Measurements from ENCODE around the gene LRRN3.

LRRN3 gene

DNA sequence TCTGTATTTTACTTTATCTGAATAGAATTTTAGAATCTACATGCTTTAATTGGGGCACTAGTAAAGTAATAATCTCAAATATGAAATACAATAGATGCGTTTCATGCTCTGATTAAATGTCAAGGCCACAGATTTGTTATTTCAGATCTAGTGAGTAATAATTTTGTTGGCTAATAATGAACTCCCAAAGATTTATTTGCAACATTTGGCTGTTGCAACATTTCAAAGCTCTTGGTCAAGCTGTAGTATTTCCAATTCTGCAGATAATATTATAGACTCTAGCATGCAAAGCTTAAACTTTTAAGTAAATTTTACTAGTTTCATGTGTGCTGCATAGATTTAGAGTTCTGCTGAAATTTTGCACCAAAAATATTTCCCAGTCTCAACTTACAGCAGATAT, 16.7 kb downstream of the LRRN3 start:
- no peak for DNase-seq (ENCODE audit: low read depth)

DNA sequence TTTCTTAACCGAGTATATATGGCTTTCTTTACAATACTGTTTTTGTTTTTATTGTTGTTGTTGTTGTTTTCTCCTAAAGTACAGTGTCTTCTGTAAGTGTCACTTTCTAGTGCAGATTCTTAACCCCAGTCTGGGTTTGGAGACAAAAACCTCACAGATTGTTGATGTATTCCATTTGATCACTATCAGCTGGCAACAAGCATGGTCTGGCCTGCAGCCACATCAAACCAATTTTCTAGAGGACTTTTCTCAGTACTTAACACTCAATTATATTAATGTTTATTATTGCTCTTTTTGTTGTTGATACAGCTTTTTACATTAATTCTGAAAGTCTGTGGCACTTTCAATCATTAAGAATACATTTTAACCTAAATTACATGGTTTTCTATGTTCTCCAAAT, 17.1 kb downstream of the LRRN3 start:
- DNase-seq (ENCODE audit: low read depth): no peak

DNA sequence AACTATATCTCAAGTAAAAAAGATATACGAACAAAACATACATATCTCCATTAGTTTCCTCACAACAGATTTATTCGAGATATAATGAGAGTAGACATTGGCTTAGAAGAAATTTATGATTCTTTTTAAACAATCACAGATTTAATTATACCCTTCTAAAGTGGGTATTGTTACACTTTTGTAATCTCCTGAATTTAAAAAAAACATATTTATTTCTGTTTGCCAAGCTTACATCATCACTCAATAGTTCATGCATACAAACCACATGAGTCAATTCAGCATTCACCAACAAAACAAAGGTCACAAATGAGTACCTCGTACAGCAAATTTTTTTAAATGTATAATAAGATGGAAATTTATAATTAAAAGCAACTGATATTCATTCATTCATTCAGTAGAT, 17.6 kb downstream of the LRRN3 start:
- no peak for DNase-seq (ENCODE audit: low read depth)

DNA sequence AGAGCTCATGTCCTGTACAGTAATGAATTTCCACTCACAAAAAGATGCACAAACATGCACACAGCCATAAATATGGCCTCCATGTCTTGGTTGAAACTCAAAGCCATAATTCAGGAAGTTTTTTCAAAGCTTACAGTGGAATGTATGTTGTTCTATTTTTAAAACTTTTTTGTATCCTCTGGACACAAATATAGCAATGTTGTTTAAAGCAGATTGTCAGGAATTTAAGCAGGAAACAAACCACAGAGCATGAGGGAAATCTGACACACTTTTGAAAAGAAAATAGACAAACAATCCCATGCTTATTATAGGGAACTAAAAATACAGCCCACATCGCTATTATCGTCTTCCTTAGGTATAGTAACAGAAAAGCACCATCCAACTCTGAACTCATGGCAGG, 21.5 kb downstream of the LRRN3 start:
- no peak for DNase-seq (ENCODE audit: low read depth)

DNA sequence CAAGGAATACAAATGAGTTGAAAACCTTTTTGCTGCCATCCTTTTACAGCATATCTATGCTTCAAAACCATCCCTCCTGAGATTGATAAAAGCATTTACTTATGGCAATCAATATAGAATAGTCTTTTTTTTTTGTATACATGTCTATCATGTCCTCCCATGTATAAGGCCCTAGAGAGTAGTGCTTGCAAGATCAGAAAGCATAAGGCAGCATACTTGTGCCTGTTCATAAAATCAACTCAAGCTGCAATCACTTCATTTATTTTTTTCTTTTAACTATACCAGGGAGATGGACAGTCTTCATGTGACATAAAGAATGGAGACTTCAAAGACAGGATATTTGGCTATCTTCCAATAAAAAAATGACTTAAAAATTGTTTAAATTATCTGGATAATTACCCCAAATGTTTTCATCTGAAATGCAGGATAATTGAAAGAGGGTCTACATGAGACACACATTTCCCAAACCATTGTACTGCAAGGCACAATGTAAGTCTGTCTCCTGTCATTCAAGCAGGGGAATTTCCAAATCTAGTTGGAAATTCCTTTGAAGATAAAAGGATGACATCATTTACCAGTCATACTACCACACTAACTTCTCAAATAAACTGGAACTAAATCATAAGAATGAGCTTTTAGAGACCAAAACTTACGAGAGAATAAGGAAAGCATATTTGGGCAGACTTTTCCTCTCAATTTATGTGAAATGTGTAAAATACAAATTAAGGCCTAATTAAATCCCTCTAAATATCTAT, 22.5 kb downstream of the LRRN3 start:
- DNase-seq (ENCODE audit: low read depth): no peak

DNA sequence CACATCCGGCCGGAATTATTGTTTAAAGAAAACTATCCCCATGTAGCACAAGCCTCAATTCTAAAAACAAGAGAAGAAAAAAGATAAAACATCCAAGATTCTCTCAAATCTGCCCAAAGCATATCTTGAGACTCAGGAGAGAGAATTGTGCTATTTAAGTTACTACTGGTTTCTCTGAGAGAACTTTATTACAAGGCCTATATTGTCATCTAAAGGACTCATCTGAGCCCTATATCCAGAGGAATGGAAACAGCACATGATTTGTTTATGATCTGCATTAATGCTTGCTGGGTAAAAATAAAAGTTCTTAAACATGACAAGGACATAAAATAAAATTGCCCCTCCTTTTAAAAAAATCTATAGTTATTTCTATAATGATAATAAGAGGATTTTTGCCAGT, 25.0 kb downstream of the LRRN3 start:
- no peak for DNase-seq (ENCODE audit: low read depth)

DNA sequence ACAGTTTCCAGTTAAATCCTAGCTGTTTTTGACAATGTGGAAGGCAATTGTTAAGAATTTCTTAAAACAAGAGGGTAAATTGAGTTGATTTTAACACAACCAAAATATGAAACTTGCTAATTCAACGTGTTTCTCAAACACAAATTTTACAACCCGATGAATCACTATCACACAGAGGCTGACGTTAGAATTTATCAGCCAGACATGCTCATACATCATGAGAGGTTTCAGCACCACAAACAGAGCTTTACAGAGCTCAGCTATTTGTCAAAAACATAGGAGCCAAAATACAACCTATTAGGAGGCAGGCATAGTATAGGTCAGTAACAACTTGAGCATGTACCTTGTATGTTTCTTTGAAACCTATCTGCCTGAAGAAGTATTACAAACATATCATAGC, 36.1 kb downstream of the LRRN3 start:
- DNase-seq (ENCODE audit: low read depth): no peak

DNA sequence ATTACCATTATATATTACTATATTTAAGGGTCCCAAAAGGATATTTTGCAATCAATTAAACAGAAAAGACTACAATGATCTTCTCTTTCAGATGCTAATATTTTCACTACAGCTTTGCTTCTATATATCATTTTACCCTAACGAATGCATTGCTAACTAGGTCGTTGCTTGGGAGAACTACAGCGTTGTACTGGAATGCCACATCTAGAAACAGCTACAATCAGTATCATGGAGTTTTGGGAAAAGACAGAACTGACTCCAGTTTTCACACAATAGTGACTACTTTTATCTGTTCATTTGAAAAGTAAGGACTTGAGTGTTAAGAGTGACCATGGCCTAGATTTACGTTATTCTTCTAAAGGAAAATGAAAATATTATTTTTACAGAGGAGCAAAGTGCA, 38.5 kb downstream of the LRRN3 start:
- DNase-seq (ENCODE audit: low read depth): no peak

DNA sequence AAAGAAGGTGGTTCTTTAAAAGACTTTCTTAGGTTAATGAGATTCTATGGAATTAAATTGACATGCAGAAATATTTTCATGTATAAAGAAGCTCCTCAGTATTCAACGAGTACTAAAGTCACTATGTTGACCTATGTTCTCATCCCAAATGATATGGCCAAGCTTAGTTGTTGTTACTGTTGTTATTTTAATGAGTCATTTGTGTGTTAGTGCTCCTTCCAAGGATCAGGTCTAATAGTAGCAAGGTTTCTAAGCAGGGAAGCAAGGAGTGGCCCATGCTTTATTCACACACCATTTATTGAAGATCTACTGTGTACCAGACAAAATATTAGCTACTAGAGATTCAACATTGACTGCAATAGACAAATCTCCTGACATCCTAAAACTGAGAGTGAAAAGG, 41.9 kb downstream of the LRRN3 start:
- DNase-seq (ENCODE audit: low read depth): no peak

DNA sequence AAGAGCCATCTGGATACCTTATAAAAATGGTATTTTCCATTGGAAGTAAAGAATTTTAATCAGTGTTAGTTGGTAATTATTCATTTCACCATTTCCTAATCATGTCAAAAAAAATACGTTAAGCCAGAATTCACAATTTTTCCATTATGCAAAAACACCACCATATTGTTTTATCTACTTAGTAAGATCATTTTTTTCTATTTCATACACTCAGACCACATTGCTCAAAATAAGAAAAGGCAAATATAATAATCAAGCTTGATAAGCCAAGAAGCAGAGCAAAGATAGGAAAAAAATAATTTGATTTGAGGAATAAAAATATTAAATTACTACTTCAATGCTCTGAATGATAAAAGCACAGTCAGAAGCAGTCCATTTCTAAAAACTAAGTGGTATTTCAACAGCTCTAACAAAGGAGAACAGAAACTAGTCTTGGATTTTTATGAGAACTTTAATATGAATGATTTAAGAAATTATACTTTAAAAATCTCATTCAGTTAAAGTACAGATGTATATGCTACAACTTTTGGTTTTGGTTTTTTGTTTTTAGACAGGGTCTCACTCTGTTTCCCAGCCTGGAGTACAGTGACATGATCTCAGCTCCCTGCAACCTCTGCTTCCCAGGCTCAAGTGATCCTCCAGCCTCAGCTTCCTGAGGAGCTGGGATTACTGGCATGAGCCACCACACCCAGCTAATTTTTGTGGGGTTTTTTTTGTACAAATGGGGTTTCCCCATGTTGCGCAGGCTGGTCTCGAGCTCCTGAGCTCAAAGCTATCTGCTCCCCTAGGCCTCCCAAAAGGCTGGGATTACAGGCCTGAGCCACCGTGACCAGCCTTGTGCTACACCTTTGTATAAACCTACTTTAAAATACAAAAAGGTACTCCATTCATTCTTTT, 46.6 kb downstream of the LRRN3 start:
- DNase-seq (ENCODE audit: low read depth): no peak

DNA sequence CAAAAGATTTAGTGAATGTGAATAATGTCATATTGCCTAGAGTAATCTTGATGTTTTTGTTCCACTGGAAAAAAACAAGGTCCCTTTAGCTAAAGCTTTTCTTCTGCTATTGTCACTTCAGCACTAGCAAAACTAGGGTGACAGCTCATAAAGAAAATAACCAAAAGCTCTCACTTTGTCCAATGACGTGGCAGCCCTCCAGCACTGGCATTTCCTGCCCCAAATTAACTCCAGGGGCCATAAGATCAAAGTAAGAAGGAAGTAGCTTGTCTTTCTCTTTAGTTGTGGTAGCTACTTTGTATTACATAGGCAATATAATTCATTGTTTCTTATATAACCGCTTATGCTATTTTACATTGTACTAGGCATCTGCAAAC, 47.3 kb downstream of the LRRN3 start:
- DNase-seq (ENCODE audit: low read depth): no peak

DNA sequence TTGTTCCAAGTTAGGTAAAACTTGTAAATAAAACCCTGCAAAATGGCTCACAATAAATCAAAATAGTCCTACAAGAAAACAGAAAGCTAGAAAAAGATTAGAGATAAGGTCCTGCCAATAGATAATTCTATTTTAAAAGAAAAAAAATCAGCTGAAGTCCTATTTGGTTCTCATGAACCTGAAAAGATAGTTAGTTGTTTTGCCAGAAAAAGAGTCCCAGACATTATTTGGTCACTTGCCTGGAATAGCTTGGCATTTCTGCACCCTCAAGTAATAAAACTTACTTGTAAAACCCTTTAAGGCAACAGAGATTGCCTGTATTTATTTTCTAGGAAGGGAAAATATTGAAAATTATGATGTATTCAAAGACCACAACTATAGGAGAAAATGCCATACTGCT, 47.7 kb downstream of the LRRN3 start:
- DNase-seq (ENCODE audit: low read depth): no peak

DNA sequence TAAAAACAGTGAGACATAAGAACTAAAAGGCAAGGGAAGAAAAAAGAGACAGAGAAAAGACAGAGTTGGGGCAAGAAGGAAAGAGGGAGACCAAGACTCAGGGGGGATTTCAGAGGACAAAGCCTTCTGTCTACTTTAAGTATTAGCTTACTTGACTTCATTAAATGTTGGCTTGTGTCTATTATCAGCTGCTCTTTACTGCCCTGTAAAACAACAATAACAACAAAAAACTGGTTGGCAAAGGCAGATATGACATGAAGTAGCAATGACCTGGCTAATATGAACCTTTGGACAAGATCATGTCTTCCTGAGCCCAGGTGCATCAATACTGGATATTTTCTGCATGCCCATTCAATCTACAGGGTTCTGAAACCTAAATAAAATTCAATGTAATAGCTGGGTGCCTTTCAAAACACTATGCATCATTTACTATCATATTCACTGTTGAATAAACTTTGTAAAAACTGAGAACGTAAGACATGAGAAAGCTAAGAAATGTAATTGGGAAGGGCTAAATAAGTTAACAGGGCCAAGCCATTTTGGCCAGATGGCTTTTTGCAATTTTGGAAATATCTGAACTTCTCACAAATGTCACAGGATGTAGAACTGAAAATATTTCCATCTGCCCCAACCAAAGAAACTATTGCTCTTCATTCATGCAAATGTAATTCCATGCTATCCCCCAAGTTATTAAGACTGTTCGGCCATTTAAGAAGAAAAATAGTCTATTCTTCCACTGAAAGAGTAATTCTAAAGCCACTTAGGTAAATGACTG, 49.4 kb downstream of the LRRN3 start:
- DNase-seq (ENCODE audit: low read depth): no peak

DNA sequence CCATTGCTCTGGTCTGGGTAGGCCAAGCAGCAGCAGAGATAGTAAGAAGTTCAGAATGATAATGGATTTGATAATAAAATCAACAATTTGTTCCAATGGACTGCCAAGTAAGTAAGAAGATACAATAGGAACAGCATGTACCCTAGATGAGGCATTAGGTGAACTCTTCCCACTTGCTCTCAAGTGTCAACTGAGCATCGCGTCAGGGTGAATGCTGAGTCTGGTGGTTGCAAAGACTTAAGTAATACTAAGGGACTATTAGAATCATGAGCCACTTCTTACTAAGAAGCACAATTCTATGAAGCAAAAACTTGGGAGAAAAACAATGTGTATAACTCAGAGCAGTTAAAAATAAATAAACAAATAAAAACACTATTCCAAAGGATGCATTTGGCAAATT, 54.5 kb downstream of the LRRN3 start:
- DNase-seq (ENCODE audit: low read depth): no peak

DNA sequence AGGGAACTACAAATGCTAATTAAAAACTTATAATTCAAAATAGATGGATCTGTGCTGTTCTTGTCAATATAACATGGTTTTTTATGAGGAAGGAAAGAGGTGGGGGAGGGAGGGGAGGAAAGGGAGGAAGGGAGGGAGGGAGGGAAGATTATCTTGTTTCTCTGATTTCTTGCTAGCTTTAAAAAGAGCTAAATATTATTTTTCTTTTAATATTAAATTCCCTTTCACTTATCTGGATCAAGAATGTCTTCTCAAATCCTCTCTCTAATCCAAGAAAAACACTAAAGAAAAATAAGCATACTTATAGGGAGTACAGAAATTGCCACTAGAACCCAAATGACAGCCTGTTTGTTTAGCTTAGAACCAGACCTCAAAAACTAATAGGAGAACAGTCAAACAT, 55.2 kb downstream of the LRRN3 start:
- DNase-seq (ENCODE audit: low read depth): no peak

DNA sequence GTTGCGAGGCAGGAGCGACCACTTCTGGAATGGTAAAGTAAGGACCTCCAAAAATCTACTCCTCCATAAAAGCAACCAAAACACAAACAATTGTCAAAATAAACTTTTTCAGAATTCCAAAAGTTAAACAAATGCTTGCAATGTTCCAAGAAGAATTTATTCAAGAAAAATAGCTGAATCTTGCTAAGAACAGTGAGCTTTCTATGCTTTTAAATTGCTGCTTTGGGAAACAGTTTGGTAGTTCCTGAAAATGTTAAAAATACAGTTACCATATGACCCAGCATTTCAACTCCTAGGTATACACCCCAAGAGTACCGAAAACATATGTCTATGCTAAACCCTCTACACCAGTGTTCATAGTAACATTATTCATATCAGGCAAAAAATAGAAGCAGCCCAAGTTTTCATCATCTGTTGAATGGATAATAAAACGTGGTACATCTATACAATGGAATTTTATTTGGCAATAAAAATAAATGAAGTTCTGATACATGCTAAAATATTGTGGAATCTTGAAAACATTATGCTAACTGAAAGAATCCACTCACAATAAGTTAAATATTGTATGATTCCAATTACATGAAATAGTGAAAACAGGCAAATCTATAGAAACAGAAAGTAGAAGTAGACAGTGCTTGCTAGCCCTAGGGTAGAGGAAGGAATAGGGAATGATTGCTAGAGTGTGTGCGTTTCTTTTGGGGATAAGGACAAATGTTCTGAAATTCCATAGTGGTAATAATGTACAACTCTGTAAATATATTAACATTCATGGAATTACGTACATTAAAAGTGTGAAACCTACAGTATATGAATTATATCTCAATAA, 57.0 kb downstream of the LRRN3 start:
- no peak for DNase-seq (ENCODE audit: low read depth)

DNA sequence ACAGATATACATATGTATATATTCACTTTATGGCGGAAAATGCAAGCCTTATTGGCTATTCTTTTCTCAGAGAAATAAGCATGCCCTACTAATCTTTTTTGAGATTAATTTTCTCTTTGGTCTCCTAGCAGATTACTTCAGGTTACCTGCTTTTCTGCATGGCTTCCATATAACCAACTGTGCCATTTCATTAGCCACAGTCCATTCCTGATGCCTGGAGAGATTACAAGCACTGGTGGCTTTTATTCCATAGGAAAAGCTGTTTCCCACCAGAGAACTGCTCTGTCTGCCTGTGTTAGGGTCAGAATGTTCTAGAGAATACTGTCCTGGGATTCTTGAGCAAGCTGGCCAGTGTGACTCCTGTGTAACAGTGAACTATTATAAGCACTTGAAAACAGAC, 59.8 kb downstream of the LRRN3 start:
- no peak for DNase-seq (ENCODE audit: low read depth)

DNA sequence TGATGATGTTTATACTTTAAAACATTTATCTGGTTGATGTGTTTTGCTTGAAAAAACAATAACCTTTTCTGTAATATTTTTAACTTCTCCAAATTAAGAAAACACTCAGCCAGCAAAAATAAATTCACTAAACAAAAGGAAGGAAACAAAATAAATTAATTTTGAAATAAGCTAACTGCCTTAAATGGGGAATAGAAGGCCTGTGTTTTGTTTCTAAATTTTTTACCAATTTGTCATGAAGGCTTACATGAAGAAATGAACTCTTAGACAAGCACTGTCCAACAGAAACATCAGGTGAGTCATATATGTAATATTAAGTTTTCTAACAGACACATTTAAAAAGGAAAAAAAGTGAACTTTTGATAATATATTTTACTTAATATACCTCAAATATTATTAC, 68.5 kb downstream of the LRRN3 start:
- DNase-seq (ENCODE audit: low read depth): no peak

DNA sequence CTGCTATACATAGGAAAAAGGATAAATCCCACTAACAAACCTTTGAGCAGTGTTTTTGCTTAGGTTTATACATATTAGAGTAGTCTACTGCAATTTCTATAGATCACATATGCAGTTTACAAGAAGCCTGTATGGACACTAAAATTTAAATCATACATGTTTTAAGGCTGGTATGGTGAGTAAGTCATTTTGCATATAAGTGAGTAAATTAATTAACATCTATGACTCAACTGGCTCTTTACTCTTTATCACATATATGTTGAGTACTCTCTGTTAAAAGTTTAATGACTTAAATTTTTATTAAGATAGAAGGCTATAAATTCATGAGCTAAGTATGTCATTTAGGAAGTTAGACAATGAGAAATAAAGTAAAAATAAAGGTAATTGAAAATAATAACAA, 69.4 kb downstream of the LRRN3 start:
- no peak for DNase-seq (ENCODE audit: low read depth)

DNA sequence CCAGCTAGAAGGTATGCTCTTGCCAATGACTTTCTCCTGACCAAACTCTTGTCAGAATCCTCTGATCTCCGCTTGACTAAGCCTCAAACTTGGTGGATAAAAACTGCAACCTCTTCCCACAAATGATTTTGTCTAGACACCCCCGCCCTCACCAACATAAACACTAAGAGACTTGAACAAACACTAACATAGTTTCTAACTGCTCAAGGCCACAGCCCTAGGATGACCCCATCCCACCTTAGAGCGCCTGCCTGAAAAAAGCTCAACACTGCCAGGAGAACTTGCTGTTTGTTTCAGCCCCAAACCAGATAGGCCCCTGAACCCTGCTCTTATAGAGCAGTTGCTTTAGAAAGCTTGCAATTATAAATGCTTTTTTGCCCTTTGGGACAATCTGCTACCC, 71.8 kb downstream of the LRRN3 start:
- no peak for DNase-seq (ENCODE audit: low read depth)

DNA sequence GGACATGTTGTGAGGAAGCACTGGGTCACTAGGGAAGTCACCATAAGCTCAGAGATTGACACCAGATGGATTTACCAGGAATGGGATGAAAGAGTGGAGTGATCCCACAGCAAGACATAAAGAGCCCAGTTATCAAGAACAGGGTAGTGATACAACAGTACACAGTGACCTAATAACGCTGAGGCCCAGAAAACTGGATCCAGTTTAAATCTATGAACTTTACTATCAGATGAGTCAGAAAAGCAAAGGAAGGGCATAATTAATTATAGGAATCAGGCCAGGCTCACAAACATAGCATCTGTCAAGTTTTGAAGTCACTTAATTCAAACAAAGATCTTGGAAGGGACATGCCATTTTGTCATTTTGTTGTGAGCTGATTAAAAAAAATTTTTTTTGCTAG, 73.5 kb downstream of the LRRN3 start:
- no peak for DNase-seq (ENCODE audit: low read depth)

DNA sequence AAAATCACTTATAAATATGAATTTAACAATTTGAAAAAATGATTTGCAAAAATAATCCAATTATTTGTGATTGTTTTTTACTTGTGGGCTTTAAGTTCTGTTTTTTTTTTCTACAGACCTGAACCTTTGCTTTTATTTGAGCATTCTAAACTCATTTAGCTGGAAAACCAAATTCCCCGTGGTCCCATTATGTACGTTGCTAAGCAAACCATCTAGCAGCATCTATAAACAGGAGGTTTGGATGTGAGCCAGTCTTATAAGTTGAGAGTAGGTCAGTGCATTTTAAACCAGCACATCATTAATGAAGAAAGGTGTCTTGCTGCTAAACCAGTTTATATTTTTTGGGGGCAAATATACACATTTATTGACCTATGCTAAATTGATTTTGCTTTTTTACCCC, 77.3 kb downstream of the LRRN3 start:
- DNase-seq (ENCODE audit: low read depth): no peak
